H1 (cell line): ENCODE results near the gene NDC80. TPM values are rescaled to one million over a fixed set of nuclear protein-coding genes. Genes with fewer than 3 reads are reported as not detected.

Experiments used
- CTCF ChIA-PET: fragments of 300-600 bp; sonication (Branson Sonifier 250); formaldehyde crosslinking; loops from one replicate; lab custom pipeline; 2021; ENCODE audit not compliant: partially characterized antibody; lab: Charles Lee
- POLR2A ChIA-PET: fragments of 300-600 bp; sonication (Branson Sonifier 250); formaldehyde crosslinking; loops from one replicate; lab custom pipeline; 2021; ENCODE audit warnings: inconsistent platforms; ENCODE audit not compliant: partially characterized antibody; lab: Charles Lee
- DNase-seq, 2 experiments: peaks; one replicate each; pipeline versions ENCODE4 v3.0.0 to v3.0.0-alpha.2; 2010 to 2022; ENCODE audit warnings: low spot score in 2 of 2, low read depth in 1 of 2, mixed read lengths in 1 of 2
- FAIRE-seq: peaks from 2 replicates; lab custom pipeline; 2011; peaks lifted over from hg19 to GRCh38; lab: Jason Lieb, UNC
- H2AFZ ChIP-seq: 2 replicates; pipeline ENCODE4 v1.8.1; 2012; ENCODE audit warnings: low read length, inconsistent platforms
- H2AK5ac ChIP-seq: 2 replicates; pipeline ENCODE4 v1.6.1; 2013; ENCODE audit warnings: low read depth, low read length
- H2BK120ac ChIP-seq: replicated peaks from 2 replicates; pipeline ENCODE3; 2013; ENCODE audit warnings: low read depth, low read length, inconsistent platforms
- H2BK12ac ChIP-seq: 2 replicates; pipeline ENCODE4 v1.6.1; 2013; ENCODE audit warnings: low read depth, low read length
- H2BK15ac ChIP-seq: 2 replicates; pipeline ENCODE4 v1.6.1; 2013; ENCODE audit warnings: low read length
- H2BK20ac ChIP-seq: 2 replicates; pipeline ENCODE4 v1.6.1; 2013; ENCODE audit warnings: low read length
- H2BK5ac ChIP-seq: 2 replicates; pipeline ENCODE4 v1.6.1; 2013; ENCODE audit warnings: low read depth, low read length
- H3K14ac ChIP-seq: 2 replicates; pipeline ENCODE4 v1.6.1; 2013; ENCODE audit warnings: inconsistent platforms; ENCODE audit not compliant: insufficient read length
- H3K18ac ChIP-seq: 2 replicates; pipeline ENCODE4 v1.6.1; 2013; ENCODE audit warnings: low read length; ENCODE audit errors: extremely low read depth
- H3K23ac ChIP-seq: 2 replicates; pipeline ENCODE4 v1.6.1; 2013; ENCODE audit warnings: inconsistent platforms; ENCODE audit not compliant: insufficient read length
- H3K23me2 ChIP-seq: 2 replicates; pipeline ENCODE4 v1.6.1; 2013; ENCODE audit warnings: low read depth, low read length
- H3K27ac ChIP-seq: 2 replicates; pipeline ENCODE4 v1.6.1; 2011; ENCODE audit warnings: low read depth, low read length, inconsistent platforms
- H3K27me3 ChIP-seq, 4 experiments: replicated peaks in 1 of 4; 1 replicate in 1 of 4; 2 replicates in 3 of 4; pipeline versions ENCODE4 v1.6.1 to v1.8.1; 2011 to 2013; ENCODE audit warnings: low read length in 3 of 4, mild to moderate bottlenecking in 3 of 4, inconsistent platforms in 2 of 4, mixed read lengths in 2 of 4, moderate library complexity in 1 of 4; ENCODE audit not compliant: control insufficient read depth in 3 of 4, insufficient read depth in 3 of 4; ENCODE audit errors: extremely low read depth in 1 of 4
- H3K36me3 ChIP-seq, 4 experiments: 2 replicates each; pipeline versions ENCODE4 v1.6.1 to v1.8.1; 2011 to 2013; ENCODE audit warnings: mild to moderate bottlenecking in 4 of 4, low read length in 3 of 4, moderate library complexity in 2 of 4, control low read depth in 1 of 4, inconsistent platforms in 1 of 4; ENCODE audit not compliant: insufficient read depth in 4 of 4, control insufficient read depth in 2 of 4
- H3K4ac ChIP-seq: replicated peaks from 2 replicates; pipeline ENCODE3; 2013; ENCODE audit warnings: low read length, low read depth, mixed read lengths, inconsistent platforms; ENCODE audit not compliant: insufficient read length
- H3K4me1 ChIP-seq, 4 experiments: replicated peaks in 1 of 4; 1 replicate in 1 of 4; 2 replicates in 3 of 4; pipeline versions ENCODE4 v1.6.1 to v1.8.1; 2011 to 2013; ENCODE audit warnings: low read length in 3 of 4, inconsistent platforms in 2 of 4, mixed read lengths in 1 of 4; ENCODE audit not compliant: insufficient read depth in 4 of 4, control insufficient read depth in 3 of 4
- H3K4me2 ChIP-seq, 2 experiments: 2 replicates each; pipeline versions ENCODE4 v1.6.1 to v1.8.1; 2011 to 2013; ENCODE audit warnings: low read depth in 2 of 2, low read length in 2 of 2, control low read depth in 1 of 2, inconsistent platforms in 1 of 2, mild to moderate bottlenecking in 1 of 2; ENCODE audit not compliant: insufficient read depth in 1 of 2
- H3K4me3 ChIP-seq, 4 experiments: fragments of 200-600, 300-600 bp in 1 of 4; sonication (generic), shearing (Covaris generic), sonication (Bioruptor Twin) in 1 of 4; 2 replicates each; pipeline versions ENCODE4 v1.5.1 to v1.8.1; 2011 to 2016; ENCODE audit warnings: low read length in 4 of 4, low read depth in 3 of 4, control low read depth in 2 of 4, inconsistent platforms in 2 of 4, mild to moderate bottlenecking in 2 of 4, mixed read lengths in 1 of 4, moderate library complexity in 1 of 4; ENCODE audit not compliant: insufficient read depth in 2 of 4; ENCODE audit errors: extremely low read depth in 1 of 4
- H3K56ac ChIP-seq: replicated peaks from 2 replicates; pipeline ENCODE3; 2013; ENCODE audit warnings: low read depth, mild to moderate bottlenecking, mixed read lengths, low read length, inconsistent platforms; ENCODE audit not compliant: insufficient read length
- H3K79me1 ChIP-seq: 2 replicates; pipeline ENCODE4 v1.6.1; 2013; ENCODE audit warnings: low read depth, low read length, control low read depth
- H3K79me2 ChIP-seq, 2 experiments: 2 replicates each; pipeline versions ENCODE4 v1.6.1 to v1.8.1; 2012 to 2013; ENCODE audit warnings: low read length in 2 of 2, mild to moderate bottlenecking in 2 of 2, inconsistent platforms in 1 of 2; ENCODE audit not compliant: insufficient read depth in 2 of 2, control insufficient read depth in 1 of 2
- H3K9ac ChIP-seq, 4 experiments: replicated peaks in 1 of 4; 1 replicate in 1 of 4; 2 replicates in 3 of 4; pipeline versions ENCODE4 v1.6.1 to v1.8.1; 2011 to 2013; ENCODE audit warnings: low read depth in 3 of 4, low read length in 3 of 4, control low read depth in 2 of 4, mild to moderate bottlenecking in 2 of 4, moderate library complexity in 2 of 4, inconsistent platforms in 1 of 4; ENCODE audit errors: extremely low read depth in 1 of 4
- H3K9me3 ChIP-seq, 2 experiments: 2 replicates each; pipeline versions ENCODE4 v1.6.1 to v1.8.1; 2012 to 2013; ENCODE audit warnings: mild to moderate bottlenecking in 2 of 2, moderate library complexity in 2 of 2, control low read depth in 1 of 2, inconsistent platforms in 1 of 2, low read depth in 1 of 2, low read length in 1 of 2, mixed read lengths in 1 of 2; ENCODE audit not compliant: insufficient read depth in 2 of 2
- H4K20me1 ChIP-seq, 2 experiments: replicated peaks in 1 of 2; 2 replicates each; pipeline versions ENCODE3 to v1.8.1; 2011 to 2013; ENCODE audit warnings: inconsistent platforms in 2 of 2, low read length in 2 of 2, mild to moderate bottlenecking in 1 of 2; ENCODE audit not compliant: insufficient read depth in 2 of 2, control insufficient read depth in 1 of 2
- H4K5ac ChIP-seq: 2 replicates; pipeline ENCODE4 v1.6.1; 2013; ENCODE audit warnings: low read length, low read depth, mixed read lengths, inconsistent platforms; ENCODE audit not compliant: insufficient read length
- H4K8ac ChIP-seq: 2 replicates; pipeline ENCODE4 v1.8.0; 2013; ENCODE audit warnings: mild to moderate bottlenecking, moderate library complexity, low read length, inconsistent platforms; ENCODE audit not compliant: insufficient read depth; ENCODE audit errors: extremely low read depth
- H4K91ac ChIP-seq: replicated peaks from 2 replicates; pipeline ENCODE3; 2013; ENCODE audit warnings: low read length, mixed read lengths, inconsistent platforms; ENCODE audit not compliant: insufficient read length
- BACH1 ChIP-seq: IDR thresholded peaks from 2 replicates; pipeline ENCODE4 v1.6.1; 2012; ENCODE audit warnings: low read length, improper control_type of control experiment
- BCL11A ChIP-seq, 2 experiments: IDR thresholded peaks; one replicate each; pipeline ENCODE4 v1.6.1; 2011; ENCODE audit warnings: low read depth in 2 of 2, low read length in 2 of 2, mild to moderate bottlenecking in 2 of 2
- NRF1 ChIP-seq: IDR thresholded peaks from 2 replicates; pipeline ENCODE4 v1.6.1; 2011; ENCODE audit warnings: mild to moderate bottlenecking, low read depth, low read length, improper control_type of control experiment
- RXRA ChIP-seq: IDR thresholded peaks from 2 replicates; pipeline ENCODE4 v1.6.1; 2011; ENCODE audit warnings: low read depth, mild to moderate bottlenecking, low read length, moderate library complexity; ENCODE audit not compliant: insufficient read depth
- SP2 ChIP-seq: IDR thresholded peaks from 2 replicates; pipeline ENCODE4 v1.6.1; 2012; ENCODE audit warnings: mild to moderate bottlenecking, low read length, inconsistent platforms
- WGBS, 2 experiments: shearing (Covaris generic) in 1 of 2; methylation state at CpG; one replicate each; pipeline versions ENCODE4 v1.1.6 to v1.1.7; 2013 to 2015; ENCODE audit warnings: low lambda C conversion rate in 2 of 2, mixed read lengths in 2 of 2, inconsistent platforms in 1 of 2, low coverage in 1 of 2, missing lambda C conversion rate in 1 of 2; ENCODE audit not compliant: insufficient replicate concordance in 2 of 2, insufficient coverage in 1 of 2, insufficient read length in 1 of 2; ENCODE audit errors: extremely low coverage in 1 of 2, missing lambda C conversion rate in 1 of 2; 5-methylcytosine and 5-hydroxymethylcytosine counted together
- polyA plus RNA-seq, 7 experiments: library from polyadenylated mRNA; depleted of rRNA in 3 of 7; stranded (reverse) in 5 of 7; unstranded in 2 of 7; fragments of >200 nt in 5 of 7; fragments of 200-250 nt in 2 of 7; gene quantifications; 1 replicate in 5 of 7; 2 replicates in 1 of 7; 4 replicates in 1 of 7; pipeline versions ENCODE4 v1.2.1 to v1.2.3, GENCODE V29; 2011 to 2013; ENCODE audit warnings: missing spikeins in 2 of 7, mixed read lengths in 2 of 7
- total RNA-seq: library from RNA; stranded (reverse); fragmentation: NEBNext Ultra II Directional; extraction: Animal tissue kit (Norgen Biotek cat#: 25700); gene quantifications from 2 replicates; pipeline ENCODE4 v1.2.1, GENCODE V29; 2021

Gene NDC80
- total and polyA plus RNA-seq, 2 of the 8 experiments (the other 6 are each of a cell fraction or from before 2014, with no cell fraction given): 11.0 to 45.0 TPM

DNA sequence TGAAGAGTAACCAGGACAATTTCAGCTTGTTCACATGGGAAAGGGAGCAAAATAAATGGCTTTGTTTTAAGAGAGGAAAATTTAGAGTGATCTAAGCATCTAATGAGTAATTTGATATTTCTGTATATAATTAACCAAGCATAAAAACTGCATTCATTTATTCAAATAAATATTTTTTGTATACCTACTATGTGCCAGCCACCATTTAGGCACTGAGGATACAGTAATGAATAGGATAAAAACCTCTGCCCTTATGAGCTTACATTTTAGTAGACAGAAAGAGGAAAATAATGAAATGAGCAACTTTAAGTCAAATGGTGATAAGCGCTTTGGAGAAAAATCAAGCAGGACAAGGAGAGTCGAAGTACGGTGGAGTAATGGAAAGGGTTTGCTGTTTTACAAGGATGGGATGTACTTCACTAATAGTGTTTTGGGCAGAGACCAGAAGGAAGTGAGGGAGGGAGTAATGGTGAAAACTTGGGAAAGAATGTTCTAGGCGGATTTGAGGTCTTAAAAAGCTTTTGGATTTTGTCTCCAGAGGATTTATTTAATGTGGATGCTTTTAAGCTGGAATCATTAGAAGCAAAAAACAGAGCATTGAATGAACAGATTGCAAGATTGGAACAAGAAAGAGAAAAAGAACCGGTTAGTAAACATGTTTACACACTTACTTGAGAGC, 17.4 kb downstream of the NDC80 start:
- FAIRE-seq (no peak), DNase-seq (no peak)
- no peak overlapping the region for H3K4me3 ChIP-seq
- H4K8ac ChIP-seq: no peak overlapping the region
- H4K91ac ChIP-seq: no peak overlapping the region
- H2AK5ac ChIP-seq: no peak overlapping the region
- 89% methylated on average over 5 of the region's 5 CpGs; no CpG with 5 or more reads in 1 of the 2 experiments for WGBS, 2 experiments
- no peaks in the 10 kb centered on the region for H3K4me1 ChIP-seq
- no peak overlapping the region for H2BK12ac ChIP-seq
- peaks cover 0 to 1% (median 0%) of the 10 kb centered on the region in 4 experiments; a peak in 1 of 7 replicates for H3K27me3 ChIP-seq
- H3K23me2 ChIP-seq: no peaks in the 10 kb centered on the region
- H3K9ac ChIP-seq: no peak overlapping the region
- no peak overlapping the region for H2BK120ac ChIP-seq
- no peak overlapping the region for H3K4ac ChIP-seq
- no peak overlapping the region for H3K23ac ChIP-seq
- TF ChIP-seq BCL11A (IDR thresholded peaks at IDR 0.05; ENCODE audit: low read depth in 2 of 2, low read length in 2 of 2) (no peak), SP2 (no peak), NRF1 (no peak), RXRA (no peak), BACH1 (no peak)
- no peak overlapping the region for H2AFZ ChIP-seq
- H3K79me2 ChIP-seq: no peaks in the 10 kb centered on the region
- POLR2A ChIA-PET: interaction anchor here (1.0 to 1.4 kb wide), 2 partner anchors 16 to 18 kb away, joined by 3 to 4 read pairs; partner anchors contain the start of genes METTL4 and NDC80
- CTCF ChIA-PET: interaction anchor here (1.0 to 1.2 kb wide), 2 partner anchors 11 to 18 kb away, joined by 3 read pairs; no protein-coding TSS in a partner anchor
- no peak overlapping the region for H4K5ac ChIP-seq
- no peak overlapping the region for H3K4me2 ChIP-seq
- H3K18ac ChIP-seq: no peak overlapping the region
- peaks cover 0 to 2% of the 10 kb centered on the region in 2 experiments for H4K20me1 ChIP-seq
- H2BK20ac ChIP-seq: no peak overlapping the region
- H3K56ac ChIP-seq: no peak overlapping the region
- H2BK15ac ChIP-seq: no peak overlapping the region
- H2BK5ac ChIP-seq: no peak overlapping the region
- no peak overlapping the region for H3K14ac ChIP-seq
- H3K79me1 ChIP-seq: no peaks in the 10 kb centered on the region
- peaks cover 9 to 83% (median 42%) of the 10 kb centered on the region in 4 experiments for H3K36me3 ChIP-seq
- no peak overlapping the region for H3K27ac ChIP-seq
- H3K9me3 ChIP-seq: no peaks in the 10 kb centered on the region
